Neuronal stem cell (in vitro differentiated cells): ENCODE measurements around the gene LSR.
"Not testable (repeated sequence)": the region's sequence is repeated elsewhere in the genome, so short reads cannot be mapped to it uniquely, and the experiment has no call there.

ENCODE experiments used
- DNase-seq: peaks from one replicate; pipeline ENCODE4 v3.0.0-alpha.2; 2013; ENCODE audit warnings: low spot score
- H2AFZ ChIP-seq: one replicate; pipeline ENCODE4 v1.6.1; 2013; ENCODE audit warnings: mild to moderate bottlenecking, low read length, inconsistent platforms
- H2AK5ac ChIP-seq: 2 replicates; pipeline ENCODE4 v1.6.1; 2013; ENCODE audit warnings: low read depth, mild to moderate bottlenecking, inconsistent platforms, low read length, moderate library complexity, mixed read lengths
- H2BK120ac ChIP-seq: 2 replicates; pipeline ENCODE4 v1.6.1; 2013; ENCODE audit warnings: low read depth, mild to moderate bottlenecking, inconsistent platforms, low read length, moderate library complexity, mixed read lengths
- H2BK12ac ChIP-seq: one replicate; pipeline ENCODE4 v1.6.1; 2013; ENCODE audit warnings: low read length, inconsistent platforms
- H2BK15ac ChIP-seq: 2 replicates; pipeline ENCODE4 v1.6.1; 2013; ENCODE audit warnings: mild to moderate bottlenecking, low read length, inconsistent platforms, mixed read lengths
- H2BK5ac ChIP-seq: one replicate; pipeline ENCODE4 v1.6.1; 2013; ENCODE audit warnings: inconsistent platforms, mild to moderate bottlenecking, low read length, moderate library complexity
- H3K14ac ChIP-seq: one replicate; pipeline ENCODE4 v1.6.1; 2013; ENCODE audit warnings: low read length, inconsistent platforms
- H3K18ac ChIP-seq: 2 replicates; pipeline ENCODE4 v1.6.1; 2013; ENCODE audit warnings: low read length, inconsistent platforms
- H3K23ac ChIP-seq: 2 replicates; pipeline ENCODE4 v1.6.1; 2013; ENCODE audit warnings: low read depth, mild to moderate bottlenecking, mixed read lengths, low read length, inconsistent platforms; ENCODE audit not compliant: poor library complexity
- H3K27ac ChIP-seq: replicated peaks from 3 replicates; pipeline ENCODE4 v1.5.1; 2013; ENCODE audit warnings: low read length, inconsistent platforms
- H3K27me3 ChIP-seq, 3 experiments: 2 replicates each; pipeline ENCODE4 v1.6.1; 2013; ENCODE audit warnings: low read length in 3 of 3, mild to moderate bottlenecking in 2 of 3, inconsistent platforms in 1 of 3, low read depth in 1 of 3, mixed read lengths in 1 of 3, moderate library complexity in 1 of 3; ENCODE audit not compliant: control insufficient read depth in 3 of 3, insufficient read depth in 3 of 3
- H3K36me3 ChIP-seq, 2 donors: replicated peaks in 1 of 2; 2 replicates each; pipeline ENCODE4 v1.6.1; 2013; ENCODE audit warnings: low read length in 2 of 2; ENCODE audit not compliant: control insufficient read depth in 2 of 2, insufficient read depth in 2 of 2
- H3K4ac ChIP-seq: 2 replicates; pipeline ENCODE4 v1.6.1; 2013; ENCODE audit warnings: inconsistent platforms, mild to moderate bottlenecking, low read length, moderate library complexity
- H3K4me1 ChIP-seq, 2 donors: 1 replicate in 1 of 2; 2 replicates in 1 of 2; pipeline ENCODE4 v1.6.1; 2013; ENCODE audit warnings: low read length in 2 of 2, low read depth in 1 of 2; ENCODE audit not compliant: control insufficient read depth in 2 of 2, insufficient read depth in 1 of 2
- H3K4me2 ChIP-seq: one replicate; pipeline ENCODE4 v1.6.1; 2013; ENCODE audit warnings: mild to moderate bottlenecking, low read length, inconsistent platforms; ENCODE audit not compliant: insufficient read depth, poor library complexity, severe bottlenecking
- H3K4me3 ChIP-seq, 2 donors: 2 replicates each; pipeline ENCODE4 v1.5.1; 2013; ENCODE audit warnings: low read length in 2 of 2, mild to moderate bottlenecking in 2 of 2, inconsistent platforms in 1 of 2, moderate library complexity in 1 of 2
- H3K79me1 ChIP-seq: one replicate; pipeline ENCODE4 v1.6.1; 2013; ENCODE audit warnings: low read depth, mild to moderate bottlenecking, inconsistent platforms, low read length, moderate library complexity
- H3K9ac ChIP-seq: one replicate; pipeline ENCODE4 v1.6.1; 2013; ENCODE audit warnings: mild to moderate bottlenecking, low read depth, low read length, inconsistent platforms; ENCODE audit not compliant: poor library complexity
- H3K9me3 ChIP-seq, 2 donors: replicated peaks in 1 of 2; 2 replicates each; pipeline versions ENCODE3 to v1.6.1; 2013; ENCODE audit warnings: low read length in 2 of 2, mild to moderate bottlenecking in 2 of 2, inconsistent platforms in 1 of 2, low read depth in 1 of 2, mixed read lengths in 1 of 2, moderate library complexity in 1 of 2; ENCODE audit not compliant: control insufficient read depth in 2 of 2, insufficient read depth in 1 of 2
- H4K8ac ChIP-seq: one replicate; pipeline ENCODE4 v1.6.1; 2013; ENCODE audit warnings: low read depth, mild to moderate bottlenecking, inconsistent platforms, low read length, moderate library complexity
- H4K91ac ChIP-seq: one replicate; pipeline ENCODE4 v1.6.1; 2013; ENCODE audit warnings: low read length, low read depth, mild to moderate bottlenecking, inconsistent platforms; ENCODE audit not compliant: poor library complexity
- WGBS, 2 donors: extraction: QIAGEN DNeasy Blood & Tissue Kit; methylation state at CpG; one replicate each; pipeline ENCODE4 v1.1.7; 2013; ENCODE audit warnings: missing lambda C conversion rate in 2 of 2, mixed read lengths in 1 of 2; ENCODE audit not compliant: insufficient read length in 2 of 2, insufficient replicate concordance in 1 of 2; ENCODE audit errors: extremely low coverage in 2 of 2; 5-methylcytosine and 5-hydroxymethylcytosine counted together

Gene LSR

DNA sequence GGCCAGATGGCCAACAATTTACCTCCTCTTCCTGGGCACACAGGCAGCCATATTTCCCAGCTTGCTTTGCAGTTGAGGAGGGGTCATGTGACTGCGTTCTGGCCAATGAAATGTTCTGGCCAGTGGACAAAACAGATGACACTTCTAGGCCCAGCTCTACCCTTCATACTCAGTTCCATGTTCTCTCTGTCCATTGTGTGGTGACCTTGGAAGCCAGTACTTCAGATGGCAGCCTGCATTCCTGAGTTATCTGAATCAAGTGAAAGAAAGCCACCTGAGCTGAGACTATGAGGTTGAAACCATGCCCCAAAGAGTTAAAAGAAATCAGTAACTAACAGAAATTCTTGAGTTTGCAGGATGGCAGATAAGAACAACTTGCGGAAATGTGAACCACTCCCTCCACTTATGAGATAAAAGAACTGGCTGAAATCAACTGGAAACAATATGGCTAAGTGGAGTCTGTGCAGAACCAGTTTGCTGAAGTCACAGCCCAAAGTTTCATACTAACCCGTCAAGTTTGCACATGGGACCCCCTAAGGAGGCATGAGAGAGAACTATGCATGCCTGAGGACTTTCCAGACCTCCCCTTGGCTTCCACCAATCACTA lies 28.4 kb upstream of the LSR start:
- no peaks in the 10 kb centered on the region for H3K9me3 ChIP-seq
- no peak overlapping the region for H3K18ac ChIP-seq
- H3K9ac ChIP-seq: no peak overlapping the region
- no peaks in the 10 kb centered on the region for H3K27me3 ChIP-seq
- H3K23ac ChIP-seq: no peak overlapping the region
- no peak overlapping the region for H3K27ac ChIP-seq
- no peak overlapping the region for H2BK15ac ChIP-seq
- no peak overlapping the region for H4K91ac ChIP-seq
- peak overlapping the region; percentile 8 for H2AFZ ChIP-seq
- DNase-seq: no peak
- no peaks in the 10 kb centered on the region for H3K4me1 ChIP-seq
- H4K8ac ChIP-seq: no peak overlapping the region
- H3K4me2 ChIP-seq: no peak overlapping the region
- no peaks in the 10 kb centered on the region for H3K36me3 ChIP-seq
- H2BK5ac ChIP-seq: no peak overlapping the region
- H3K4me3 ChIP-seq: no peak overlapping the region
- H3K4ac ChIP-seq: no peak overlapping the region
- no peak overlapping the region for H2AK5ac ChIP-seq
- no CpG with 5 or more reads among the region's 3 CpGs for WGBS, 2 donors
- no peak overlapping the region for H3K14ac ChIP-seq
- H3K79me1 ChIP-seq: no peaks in the 10 kb centered on the region
- H2BK120ac ChIP-seq: no peak overlapping the region
- H2BK12ac ChIP-seq: no peak overlapping the region

DNA sequence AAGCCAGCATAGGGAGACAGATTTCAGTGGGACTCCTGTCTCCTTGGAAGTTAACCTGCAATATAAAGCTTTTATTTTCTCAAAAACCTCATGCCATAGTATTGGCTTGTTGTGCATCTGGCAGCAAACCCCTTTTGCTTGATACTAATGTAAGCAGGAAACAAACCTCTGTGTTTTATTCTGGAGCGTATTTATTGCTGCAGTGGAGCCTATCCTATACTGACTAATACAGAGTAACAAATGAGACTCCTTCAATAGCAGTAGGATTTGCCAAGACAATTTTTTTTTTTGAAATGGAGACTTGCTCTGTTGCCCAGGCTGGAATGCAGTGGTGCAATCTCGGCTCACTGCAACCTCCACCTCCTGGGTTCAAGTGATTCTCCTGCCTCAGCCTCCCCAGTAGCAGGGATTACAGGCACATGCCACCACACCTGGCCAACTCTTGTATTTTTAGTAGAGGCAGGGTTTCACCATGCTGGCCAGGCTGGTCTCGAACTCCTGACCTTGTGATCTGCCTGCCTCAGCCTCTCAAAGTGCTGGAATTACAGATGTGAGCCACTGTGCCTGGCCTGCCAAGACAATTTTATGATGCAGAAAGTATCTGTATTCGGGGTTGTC lies 27.7 kb upstream of the LSR start:
- no CpG with 5 or more reads among the region's 4 CpGs for WGBS, 2 donors
- H4K91ac ChIP-seq, H3K4me2 ChIP-seq, H3K14ac ChIP-seq, H2BK5ac ChIP-seq, H2BK12ac ChIP-seq, H3K36me3 ChIP-seq, H3K79me1 ChIP-seq, H3K4me3 ChIP-seq, H2AFZ ChIP-seq, DNase-seq, H3K27me3 ChIP-seq, H3K4ac ChIP-seq, H3K27ac ChIP-seq, H3K9ac ChIP-seq, H2AK5ac ChIP-seq, H3K23ac ChIP-seq, H3K18ac ChIP-seq, H4K8ac ChIP-seq, H2BK120ac ChIP-seq, H2BK15ac ChIP-seq, H3K9me3 ChIP-seq, H3K4me1 ChIP-seq: not testable (repeated sequence)

DNA sequence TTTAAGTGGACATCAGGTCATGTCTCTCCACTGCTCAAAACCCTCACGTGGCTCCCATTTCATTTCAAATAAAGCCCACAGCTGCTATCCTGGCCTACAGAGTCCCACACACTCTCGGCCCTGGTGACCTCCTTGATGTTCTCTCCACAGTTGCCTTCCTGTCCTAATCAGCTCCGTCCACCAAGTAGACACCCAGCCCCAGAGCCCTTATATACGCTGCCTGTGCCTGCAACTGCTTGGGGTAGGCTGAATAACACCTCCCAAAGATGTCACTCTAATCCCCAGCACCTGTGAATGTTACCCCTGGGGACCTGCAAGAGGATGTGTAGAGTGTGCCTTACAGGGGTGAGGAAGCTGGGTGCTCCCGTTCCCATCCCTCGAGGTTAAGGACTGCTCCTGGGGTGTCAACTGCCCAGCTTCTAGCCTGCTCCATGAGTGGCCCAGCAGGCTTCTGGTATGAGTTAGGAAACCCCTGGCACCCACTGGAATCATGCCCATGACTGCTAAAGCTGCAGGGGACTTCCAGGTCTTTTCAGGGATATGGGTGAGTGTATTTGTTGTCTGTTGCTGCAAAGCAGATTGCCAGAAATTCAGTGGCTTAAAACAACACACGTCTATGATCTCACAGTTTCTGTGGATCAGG lies 26.3 kb upstream of the LSR start:
- Histone ChIP-seq H3K4me2 (no peak overlapping the region), H3K27me3 (peaks cover 0 to 3% (median 0%) of the 10 kb centered on the region in 3 experiments), H3K14ac (no peak overlapping the region), H3K23ac (no peak overlapping the region), H3K36me3 (no peaks in the 10 kb centered on the region), H3K9me3 (no peaks in the 10 kb centered on the region), H4K91ac (no peak overlapping the region), H2BK15ac (no peak overlapping the region), H2BK12ac (no peak overlapping the region), H2BK5ac (no peak overlapping the region), H3K4ac (no peak overlapping the region), H2AFZ (no peak overlapping the region), H3K27ac (no peak overlapping the region), H3K4me1 (no peaks in the 10 kb centered on the region), H2BK120ac (no peak overlapping the region), H2AK5ac (no peak overlapping the region), H4K8ac (no peak overlapping the region), H3K4me3 (no peak overlapping the region), H3K9ac (no peak overlapping the region), H3K79me1 (no peaks in the 10 kb centered on the region), H3K18ac (no peak overlapping the region)
- no peak for DNase-seq
- no CpG with 5 or more reads among the region's 7 CpGs for WGBS, 2 donors

- Histone ChIP-seq H3K36me3 (no peaks in the 10 kb centered on the region), H3K4me2 (no peak overlapping the region), H4K91ac (no peak overlapping the region), H3K4ac (no peak overlapping the region), H2BK120ac (no peak overlapping the region), H3K27ac (no peak overlapping the region), H3K9me3 (no peaks in the 10 kb centered on the region), H2AFZ (no peak overlapping the region), H2AK5ac (no peak overlapping the region), H2BK15ac (no peak overlapping the region), H3K9ac (peak overlapping the region; percentile 38), H3K14ac (no peak overlapping the region), H3K79me1 (no peaks in the 10 kb centered on the region), H2BK5ac (no peak overlapping the region), H3K27me3 (peaks cover 0 to 3% (median 0%) of the 10 kb centered on the region in 3 experiments), H3K18ac (peak overlapping the region; percentile 52), H4K8ac (no peak overlapping the region), H3K4me1 (no peaks in the 10 kb centered on the region), H3K4me3 (no peak overlapping the region), H2BK12ac (no peak overlapping the region), H3K23ac (no peak overlapping the region)
- no CpG with 5 or more reads among the region's 6 CpGs for whole genome bisulfite sequencing, 2 donors
- DNase-seq: no peak
Measured at GRCh38 chr19:35223084-35223790, 25.6 kb upstream of the LSR start.
